Right lobe of liver (tissue), 4 donors: ENCODE results near the gene IFT52.

Experiments
- POLR2A ChIP-seq: fragments of 450-650 bp; IDR thresholded peaks from one replicate; pipeline ENCODE4 v1.6.1; 2017; ENCODE audit warnings: antibody characterized with exemption, mild to moderate bottlenecking
- TF ChIP-seq, protein P1 (sequence below), 4 donors: fragments of 200-600 bp in 3 of 4; fragments of 450-650 bp in 1 of 4; IDR thresholded peaks; one replicate each; pipeline versions ENCODE4 v1.5.1 to v1.8.0; 2016 to 2022; ENCODE audit warnings: antibody characterized with exemption in 4 of 4, mild to moderate bottlenecking in 2 of 4
- donor health status: DM: no; HTN: no; CAD: no.
- donor health status: DM: no; HTN: no; CAD: no.
- donor health status: DM: no; HTN: yes; CAD: no.

DNA sequence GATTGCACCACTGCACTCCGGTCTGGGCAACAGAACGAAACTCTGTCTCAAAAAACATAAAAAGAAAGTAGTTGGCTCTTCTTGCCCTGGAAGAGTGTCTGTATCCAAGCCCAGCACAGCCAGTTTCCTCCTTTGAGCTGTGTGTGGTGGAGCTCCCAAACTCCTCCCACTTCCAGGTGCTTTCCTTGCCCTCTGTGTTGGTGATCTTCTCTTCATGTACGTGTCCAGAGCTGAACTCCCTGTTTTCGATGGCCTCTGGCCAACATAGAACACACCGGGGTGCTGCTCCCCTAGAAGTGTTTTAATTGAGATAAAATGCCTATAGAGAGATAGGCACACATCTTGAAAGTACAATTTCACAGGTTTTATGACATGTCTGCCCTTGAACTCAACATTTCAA lies 48.6 kb upstream of the IFT52 start:
- TF ChIP-seq, protein P1, sequence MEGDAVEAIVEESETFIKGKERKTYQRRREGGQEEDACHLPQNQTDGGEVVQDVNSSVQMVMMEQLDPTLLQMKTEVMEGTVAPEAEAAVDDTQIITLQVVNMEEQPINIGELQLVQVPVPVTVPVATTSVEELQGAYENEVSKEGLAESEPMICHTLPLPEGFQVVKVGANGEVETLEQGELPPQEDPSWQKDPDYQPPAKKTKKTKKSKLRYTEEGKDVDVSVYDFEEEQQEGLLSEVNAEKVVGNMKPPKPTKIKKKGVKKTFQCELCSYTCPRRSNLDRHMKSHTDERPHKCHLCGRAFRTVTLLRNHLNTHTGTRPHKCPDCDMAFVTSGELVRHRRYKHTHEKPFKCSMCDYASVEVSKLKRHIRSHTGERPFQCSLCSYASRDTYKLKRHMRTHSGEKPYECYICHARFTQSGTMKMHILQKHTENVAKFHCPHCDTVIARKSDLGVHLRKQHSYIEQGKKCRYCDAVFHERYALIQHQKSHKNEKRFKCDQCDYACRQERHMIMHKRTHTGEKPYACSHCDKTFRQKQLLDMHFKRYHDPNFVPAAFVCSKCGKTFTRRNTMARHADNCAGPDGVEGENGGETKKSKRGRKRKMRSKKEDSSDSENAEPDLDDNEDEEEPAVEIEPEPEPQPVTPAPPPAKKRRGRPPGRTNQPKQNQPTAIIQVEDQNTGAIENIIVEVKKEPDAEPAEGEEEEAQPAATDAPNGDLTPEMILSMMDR (IDR thresholded peaks at IDR 0.05) = no peak
- no peak for TF ChIP-seq POLR2A
